SK-N-SH treated with all-trans-retinoic acid at 6 μM for 48 hours (cell line): ENCODE results near the gene ALOX5.

Source experiments
- ARNTL ChIP-seq: fragments of 450-650 bp; formaldehyde crosslinking; IDR thresholded peaks from 2 replicates; pipeline ENCODE4 v1.5.0; 2020; ENCODE audit warnings: low read depth, mild to moderate bottlenecking, moderate library complexity, borderline replicate concordance
- ESRRG ChIP-seq: fragments of 250-450 bp; sonication (Bioruptor Pico); IDR thresholded peaks from 2 replicates; pipeline ENCODE4 v1.6.1; 2021; ENCODE audit warnings: mild to moderate bottlenecking
- ISL1 ChIP-seq: fragments of 250-450 bp; sonication (Bioruptor Pico); IDR thresholded peaks from 2 replicates; pipeline ENCODE4 v2.1.2; 2022; ENCODE audit warnings: mild to moderate bottlenecking, moderate library complexity
- OSR1 ChIP-seq: fragments of 250-450 bp; sonication (Bioruptor Pico); IDR thresholded peaks from 2 replicates; pipeline ENCODE4 v1.8.0; 2022; ENCODE audit warnings: moderate library complexity, mild to moderate bottlenecking, inconsistent platforms
- RARB ChIP-seq: fragments of 250-450 bp; sonication (Bioruptor Pico); IDR thresholded peaks from 2 replicates; pipeline ENCODE4 v1.8.0; 2021; ENCODE audit warnings: mild to moderate bottlenecking, moderate library complexity
- SNAI2 ChIP-seq: fragments of 250-450 bp; sonication (Bioruptor Pico); IDR thresholded peaks from 2 replicates; pipeline ENCODE4 v1.5.0; 2020; ENCODE audit warnings: mild to moderate bottlenecking, moderate library complexity
- TOX ChIP-seq: fragments of 250-450 bp; sonication (Bioruptor Pico); IDR thresholded peaks from 2 replicates; pipeline ENCODE4 v1.8.0; 2021; ENCODE audit warnings: mild to moderate bottlenecking, moderate library complexity, borderline replicate concordance
- ZC3H10 ChIP-seq: fragments of 250-450 bp; sonication (Bioruptor Pico); IDR thresholded peaks from 2 replicates; pipeline ENCODE4 v1.5.1; 2021; ENCODE audit warnings: mild to moderate bottlenecking, moderate library complexity
- ZFP3 ChIP-seq: fragments of 250-450 bp; sonication (Bioruptor Pico); IDR thresholded peaks from 2 replicates; pipeline ENCODE4 v1.5.0; 2020; ENCODE audit warnings: mild to moderate bottlenecking, moderate library complexity
- ZFP30 ChIP-seq: fragments of 450-650 bp; formaldehyde crosslinking; IDR thresholded peaks from 2 replicates; pipeline ENCODE4 v1.5.0; 2022; ENCODE audit warnings: mild to moderate bottlenecking, moderate library complexity
- TF ChIP-seq, protein P1 (sequence below): fragments of 250-450 bp; sonication (Bioruptor Pico); IDR thresholded peaks from 2 replicates; pipeline ENCODE4 v1.5.1; 2021; ENCODE audit warnings: mild to moderate bottlenecking, moderate library complexity
- TF ChIP-seq, protein P2 (sequence below): fragments of 250-450 bp; sonication (Bioruptor Pico); IDR thresholded peaks from 2 replicates; pipeline ENCODE4 v1.8.0; 2020; ENCODE audit warnings: mild to moderate bottlenecking, moderate library complexity, borderline replicate concordance
- TF ChIP-seq, protein P3 (sequence below): fragments of 250-450 bp; sonication (Bioruptor Pico); IDR thresholded peaks from 2 replicates; pipeline ENCODE4 v1.5.1; 2020; ENCODE audit warnings: low read depth, mild to moderate bottlenecking, moderate library complexity

DNA sequence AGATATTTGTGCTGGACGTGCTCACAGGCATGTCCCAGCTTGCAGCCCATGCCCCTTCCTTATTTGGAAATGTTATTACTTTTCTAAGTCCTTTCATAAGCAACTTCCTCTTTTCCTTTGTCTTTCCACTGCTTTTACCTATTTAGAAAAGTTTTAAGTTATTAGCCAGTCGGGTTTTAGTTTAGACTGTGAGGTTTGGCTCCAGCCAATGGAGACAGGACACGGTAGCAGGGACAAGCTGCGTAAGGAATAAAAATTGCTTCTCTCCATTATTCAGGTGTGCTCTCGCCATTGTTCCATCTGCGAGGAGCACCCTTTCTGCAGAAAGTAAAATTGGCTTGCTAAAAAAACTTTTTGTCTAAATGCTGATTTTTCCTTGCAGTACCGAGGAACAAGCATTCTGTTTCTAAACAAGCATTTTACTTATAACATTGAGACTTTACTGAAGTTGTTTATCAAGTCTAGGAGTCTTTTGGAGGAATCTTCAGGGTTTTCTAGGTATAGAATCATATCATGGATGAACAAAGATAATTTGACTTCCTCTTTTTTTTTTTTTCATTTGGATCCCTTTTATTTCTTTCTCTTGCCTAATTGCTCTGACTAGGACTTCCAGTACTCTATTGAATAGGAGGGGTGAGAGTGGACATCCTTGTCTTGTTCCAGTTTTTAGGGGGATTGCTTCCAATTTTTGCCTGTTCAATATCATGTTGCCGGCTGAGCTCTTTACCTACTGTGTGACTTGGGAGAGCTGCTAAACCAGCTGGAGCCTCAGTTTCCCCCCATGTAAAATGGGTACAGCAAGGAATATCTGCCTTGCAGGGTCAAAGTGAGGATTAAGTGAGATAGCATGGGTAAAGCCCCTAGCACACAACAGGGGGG is 63.8 kb downstream of the ALOX5 start:
- TF ChIP-seq, protein P1, sequence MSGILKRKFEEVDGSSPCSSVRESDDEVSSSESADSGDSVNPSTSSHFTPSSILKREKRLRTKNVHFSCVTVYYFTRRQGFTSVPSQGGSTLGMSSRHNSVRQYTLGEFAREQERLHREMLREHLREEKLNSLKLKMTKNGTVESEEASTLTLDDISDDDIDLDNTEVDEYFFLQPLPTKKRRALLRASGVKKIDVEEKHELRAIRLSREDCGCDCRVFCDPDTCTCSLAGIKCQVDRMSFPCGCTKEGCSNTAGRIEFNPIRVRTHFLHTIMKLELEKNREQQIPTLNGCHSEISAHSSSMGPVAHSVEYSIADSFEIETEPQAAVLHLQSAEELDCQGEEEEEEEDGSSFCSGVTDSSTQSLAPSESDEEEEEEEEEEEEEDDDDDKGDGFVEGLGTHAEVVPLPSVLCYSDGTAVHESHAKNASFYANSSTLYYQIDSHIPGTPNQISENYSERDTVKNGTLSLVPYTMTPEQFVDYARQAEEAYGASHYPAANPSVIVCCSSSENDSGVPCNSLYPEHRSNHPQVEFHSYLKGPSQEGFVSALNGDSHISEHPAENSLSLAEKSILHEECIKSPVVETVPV (CRISPR knock-in tag): no peak
- TF ChIP-seq, protein P2, sequence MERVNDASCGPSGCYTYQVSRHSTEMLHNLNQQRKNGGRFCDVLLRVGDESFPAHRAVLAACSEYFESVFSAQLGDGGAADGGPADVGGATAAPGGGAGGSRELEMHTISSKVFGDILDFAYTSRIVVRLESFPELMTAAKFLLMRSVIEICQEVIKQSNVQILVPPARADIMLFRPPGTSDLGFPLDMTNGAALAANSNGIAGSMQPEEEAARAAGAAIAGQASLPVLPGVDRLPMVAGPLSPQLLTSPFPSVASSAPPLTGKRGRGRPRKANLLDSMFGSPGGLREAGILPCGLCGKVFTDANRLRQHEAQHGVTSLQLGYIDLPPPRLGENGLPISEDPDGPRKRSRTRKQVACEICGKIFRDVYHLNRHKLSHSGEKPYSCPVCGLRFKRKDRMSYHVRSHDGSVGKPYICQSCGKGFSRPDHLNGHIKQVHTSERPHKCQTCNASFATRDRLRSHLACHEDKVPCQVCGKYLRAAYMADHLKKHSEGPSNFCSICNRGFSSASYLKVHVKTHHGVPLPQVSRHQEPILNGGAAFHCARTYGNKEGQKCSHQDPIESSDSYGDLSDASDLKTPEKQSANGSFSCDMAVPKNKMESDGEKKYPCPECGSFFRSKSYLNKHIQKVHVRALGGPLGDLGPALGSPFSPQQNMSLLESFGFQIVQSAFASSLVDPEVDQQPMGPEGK (CRISPR knock-in tag): no peak
- TF ChIP-seq, protein P3, sequence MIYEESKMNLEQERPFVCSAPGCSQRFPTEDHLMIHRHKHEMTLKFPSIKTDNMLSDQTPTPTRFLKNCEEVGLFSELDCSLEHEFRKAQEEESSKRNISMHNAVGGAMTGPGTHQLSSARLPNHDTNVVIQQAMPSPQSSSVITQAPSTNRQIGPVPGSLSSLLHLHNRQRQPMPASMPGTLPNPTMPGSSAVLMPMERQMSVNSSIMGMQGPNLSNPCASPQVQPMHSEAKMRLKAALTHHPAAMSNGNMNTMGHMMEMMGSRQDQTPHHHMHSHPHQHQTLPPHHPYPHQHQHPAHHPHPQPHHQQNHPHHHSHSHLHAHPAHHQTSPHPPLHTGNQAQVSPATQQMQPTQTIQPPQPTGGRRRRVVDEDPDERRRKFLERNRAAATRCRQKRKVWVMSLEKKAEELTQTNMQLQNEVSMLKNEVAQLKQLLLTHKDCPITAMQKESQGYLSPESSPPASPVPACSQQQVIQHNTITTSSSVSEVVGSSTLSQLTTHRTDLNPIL (CRISPR knock-in tag): no peak
- no peak for TF ChIP-seq ZC3H10 (CRISPR knock-in tag)
- TF ChIP-seq ESRRG (CRISPR knock-in tag): no peak
- no peak for TF ChIP-seq ZFP3 (CRISPR knock-in tag)
- no peak for TF ChIP-seq SNAI2 (CRISPR knock-in tag)
- no peak for TF ChIP-seq ARNTL
- TF ChIP-seq ZFP30: no peak
- no peak for TF ChIP-seq TOX (CRISPR knock-in tag)
- TF ChIP-seq OSR1 (CRISPR knock-in tag): no peak
- no peak for TF ChIP-seq RARB (CRISPR knock-in tag)
- no peak for TF ChIP-seq ISL1 (CRISPR knock-in tag)
